HL-60 (cell line): ENCODE measurements around the gene LRRC37A3.
"Not testable (repeated sequence)": the region's sequence is repeated elsewhere in the genome, so short reads cannot be mapped to it uniquely, and the experiment has no call there.

Source experiments
- DNase-seq, 2 experiments: peaks; one replicate each; pipeline ENCODE4 v3.0.0-alpha.2; 2010 to 2020; ENCODE audit warnings: low read depth in 1 of 2, low spot score in 1 of 2
- H3K27ac ChIP-seq: fragments of 250-450 bp; sonication (Bioruptor Pico); replicated peaks from 2 replicates; pipeline ENCODE4 v1.5.1; 2020; ENCODE audit warnings: mild to moderate bottlenecking, moderate library complexity
- H3K27me3 ChIP-seq: fragments of 250-450 bp; sonication (Bioruptor Pico); 2 replicates; pipeline ENCODE4 v1.5.1; 2021; ENCODE audit warnings: mild to moderate bottlenecking, moderate library complexity; ENCODE audit not compliant: insufficient read depth, poor library complexity, severe bottlenecking
- H3K4me3 ChIP-seq: replicated peaks from 2 replicates; pipeline ENCODE4 v1.5.1; 2011; ENCODE audit warnings: mild to moderate bottlenecking, control low read depth, low read length; ENCODE audit not compliant: insufficient read depth
- GABPA ChIP-seq: IDR thresholded peaks from 2 replicates; pipeline ENCODE4 v1.6.1; 2012; ENCODE audit warnings: low read depth
- POLR2AphosphoS5 ChIP-seq: IDR thresholded peaks from 2 replicates; pipeline ENCODE4 v1.6.1; 2012; ENCODE audit warnings: low read depth
- SPI1 ChIP-seq: IDR thresholded peaks from 2 replicates; pipeline ENCODE4 v1.6.1; 2012; ENCODE audit warnings: low read depth, mild to moderate bottlenecking, borderline replicate concordance
- long read RNA-seq: library from polyadenylated mRNA; unstranded; transcript quantifications from one replicate; pipeline ENCODE4 v2.0.0, GENCODE V29; 2020
- TF ChIP-seq, protein P1 (sequence below): IDR thresholded peaks from 2 replicates; pipeline ENCODE4 v1.6.1; 2012; ENCODE audit warnings: low read depth; ENCODE audit not compliant: insufficient replicate concordance
- TF ChIP-seq, protein P2 (sequence below): IDR thresholded peaks from one replicate; pipeline ENCODE4 v1.5.1; 2011; ENCODE audit warnings: low read length, control low read depth, inconsistent platforms; ENCODE audit not compliant: insufficient read depth

Gene LRRC37A3
- long read RNA-seq, partial matches to known transcripts = 1 of 6 reads
- long read RNA-seq, other reads (novel, unspliced or antisense) = 5 of 6 reads

DNA sequence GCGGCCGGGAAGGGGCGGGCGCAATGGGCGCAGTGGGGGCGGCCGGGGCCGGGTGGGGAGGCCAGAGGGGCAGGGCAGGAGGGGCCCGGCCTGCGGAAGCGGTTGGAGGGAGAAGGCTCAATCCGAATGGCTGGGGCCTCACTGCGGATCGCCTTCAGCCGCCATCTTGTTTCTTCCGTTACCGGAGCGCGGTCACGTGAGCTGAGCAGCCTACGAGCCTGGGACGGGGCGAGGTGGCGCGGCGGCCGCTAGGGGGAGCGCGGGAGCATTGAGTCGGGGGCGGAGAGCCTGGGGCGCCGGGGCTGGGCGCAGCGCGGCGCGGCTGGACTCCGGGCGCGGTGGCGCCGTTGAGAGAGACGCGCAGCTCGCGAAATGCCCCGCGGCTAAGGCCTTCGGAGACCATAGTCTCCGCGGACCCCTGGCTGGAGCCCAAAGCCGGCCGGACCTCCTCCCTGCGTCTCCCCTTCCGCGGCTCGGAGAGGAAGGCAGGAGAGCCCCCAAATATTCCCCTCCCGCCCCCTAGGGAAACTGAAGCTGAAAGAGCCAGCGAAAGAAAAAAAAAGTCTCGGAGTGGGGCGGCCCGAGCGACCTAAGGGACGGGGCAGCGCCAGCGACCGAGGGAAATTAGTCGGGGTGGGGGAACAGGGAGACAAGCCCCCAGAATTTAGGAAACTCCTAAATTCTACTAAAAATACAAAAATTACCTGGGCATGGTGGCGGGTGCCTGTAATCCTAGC lies at the start of gene LRRC37A3:
TSS of gene LRRC37A3 (minus strand) at position 190 of the 737 bp plus-strand sequence. CDS start 22,221 bp downstream, outside the sequence.
- TF ChIP-seq POLR2AphosphoS5 = peak; percentile 77; the same call in 1 of the 2 replicates
- TF ChIP-seq, protein P1, sequence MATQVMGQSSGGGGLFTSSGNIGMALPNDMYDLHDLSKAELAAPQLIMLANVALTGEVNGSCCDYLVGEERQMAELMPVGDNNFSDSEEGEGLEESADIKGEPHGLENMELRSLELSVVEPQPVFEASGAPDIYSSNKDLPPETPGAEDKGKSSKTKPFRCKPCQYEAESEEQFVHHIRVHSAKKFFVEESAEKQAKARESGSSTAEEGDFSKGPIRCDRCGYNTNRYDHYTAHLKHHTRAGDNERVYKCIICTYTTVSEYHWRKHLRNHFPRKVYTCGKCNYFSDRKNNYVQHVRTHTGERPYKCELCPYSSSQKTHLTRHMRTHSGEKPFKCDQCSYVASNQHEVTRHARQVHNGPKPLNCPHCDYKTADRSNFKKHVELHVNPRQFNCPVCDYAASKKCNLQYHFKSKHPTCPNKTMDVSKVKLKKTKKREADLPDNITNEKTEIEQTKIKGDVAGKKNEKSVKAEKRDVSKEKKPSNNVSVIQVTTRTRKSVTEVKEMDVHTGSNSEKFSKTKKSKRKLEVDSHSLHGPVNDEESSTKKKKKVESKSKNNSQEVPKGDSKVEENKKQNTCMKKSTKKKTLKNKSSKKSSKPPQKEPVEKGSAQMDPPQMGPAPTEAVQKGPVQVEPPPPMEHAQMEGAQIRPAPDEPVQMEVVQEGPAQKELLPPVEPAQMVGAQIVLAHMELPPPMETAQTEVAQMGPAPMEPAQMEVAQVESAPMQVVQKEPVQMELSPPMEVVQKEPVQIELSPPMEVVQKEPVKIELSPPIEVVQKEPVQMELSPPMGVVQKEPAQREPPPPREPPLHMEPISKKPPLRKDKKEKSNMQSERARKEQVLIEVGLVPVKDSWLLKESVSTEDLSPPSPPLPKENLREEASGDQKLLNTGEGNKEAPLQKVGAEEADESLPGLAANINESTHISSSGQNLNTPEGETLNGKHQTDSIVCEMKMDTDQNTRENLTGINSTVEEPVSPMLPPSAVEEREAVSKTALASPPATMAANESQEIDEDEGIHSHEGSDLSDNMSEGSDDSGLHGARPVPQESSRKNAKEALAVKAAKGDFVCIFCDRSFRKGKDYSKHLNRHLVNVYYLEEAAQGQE = peak; percentile 43
- TF ChIP-seq, protein P2, sequence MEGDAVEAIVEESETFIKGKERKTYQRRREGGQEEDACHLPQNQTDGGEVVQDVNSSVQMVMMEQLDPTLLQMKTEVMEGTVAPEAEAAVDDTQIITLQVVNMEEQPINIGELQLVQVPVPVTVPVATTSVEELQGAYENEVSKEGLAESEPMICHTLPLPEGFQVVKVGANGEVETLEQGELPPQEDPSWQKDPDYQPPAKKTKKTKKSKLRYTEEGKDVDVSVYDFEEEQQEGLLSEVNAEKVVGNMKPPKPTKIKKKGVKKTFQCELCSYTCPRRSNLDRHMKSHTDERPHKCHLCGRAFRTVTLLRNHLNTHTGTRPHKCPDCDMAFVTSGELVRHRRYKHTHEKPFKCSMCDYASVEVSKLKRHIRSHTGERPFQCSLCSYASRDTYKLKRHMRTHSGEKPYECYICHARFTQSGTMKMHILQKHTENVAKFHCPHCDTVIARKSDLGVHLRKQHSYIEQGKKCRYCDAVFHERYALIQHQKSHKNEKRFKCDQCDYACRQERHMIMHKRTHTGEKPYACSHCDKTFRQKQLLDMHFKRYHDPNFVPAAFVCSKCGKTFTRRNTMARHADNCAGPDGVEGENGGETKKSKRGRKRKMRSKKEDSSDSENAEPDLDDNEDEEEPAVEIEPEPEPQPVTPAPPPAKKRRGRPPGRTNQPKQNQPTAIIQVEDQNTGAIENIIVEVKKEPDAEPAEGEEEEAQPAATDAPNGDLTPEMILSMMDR = peak; percentile 60
- peak within 1 kb of the TSS; percentile 91 for H3K27ac ChIP-seq

DNA sequence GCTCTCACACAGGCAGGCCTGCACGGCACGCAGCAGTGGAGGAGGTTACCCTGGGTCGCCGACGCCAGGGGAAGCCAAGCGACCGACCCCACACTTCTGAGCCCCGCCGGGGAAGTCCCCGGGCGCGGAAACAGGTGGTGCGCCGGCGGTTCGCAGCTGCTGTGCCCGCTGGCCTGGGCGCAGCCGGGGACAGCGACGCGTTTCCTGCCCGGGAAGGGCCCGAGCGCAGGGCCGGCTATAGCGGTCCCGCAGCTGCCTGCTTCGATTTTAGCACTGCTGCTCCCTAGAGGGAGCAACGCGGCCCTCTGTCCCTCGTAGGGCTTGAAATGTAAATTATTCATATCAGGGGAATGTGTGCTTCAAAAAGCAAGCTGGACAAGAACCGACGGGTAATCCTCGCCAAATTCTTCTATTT lies 46.6 kb upstream of the LRRC37A3 start:
- not testable (repeated sequence) for H3K27me3 ChIP-seq
- peak; percentile 84 for TF ChIP-seq POLR2AphosphoS5
- TF ChIP-seq, protein P1 = peak; percentile 32
- Histone ChIP-seq H3K27ac (peak overlapping the region; percentile 83), H3K4me3 (peak overlapping the region; percentile 41)
- DNase-seq = peak; percentile 53 to 82

More for the DNA sequence above, at the start of gene LRRC37A3:
- peak; percentile 93 to 100 for DNase-seq
- H3K27me3 ChIP-seq = not testable (repeated sequence)
- peak within 1 kb of the TSS; percentile 49 for H3K4me3 ChIP-seq

DNA sequence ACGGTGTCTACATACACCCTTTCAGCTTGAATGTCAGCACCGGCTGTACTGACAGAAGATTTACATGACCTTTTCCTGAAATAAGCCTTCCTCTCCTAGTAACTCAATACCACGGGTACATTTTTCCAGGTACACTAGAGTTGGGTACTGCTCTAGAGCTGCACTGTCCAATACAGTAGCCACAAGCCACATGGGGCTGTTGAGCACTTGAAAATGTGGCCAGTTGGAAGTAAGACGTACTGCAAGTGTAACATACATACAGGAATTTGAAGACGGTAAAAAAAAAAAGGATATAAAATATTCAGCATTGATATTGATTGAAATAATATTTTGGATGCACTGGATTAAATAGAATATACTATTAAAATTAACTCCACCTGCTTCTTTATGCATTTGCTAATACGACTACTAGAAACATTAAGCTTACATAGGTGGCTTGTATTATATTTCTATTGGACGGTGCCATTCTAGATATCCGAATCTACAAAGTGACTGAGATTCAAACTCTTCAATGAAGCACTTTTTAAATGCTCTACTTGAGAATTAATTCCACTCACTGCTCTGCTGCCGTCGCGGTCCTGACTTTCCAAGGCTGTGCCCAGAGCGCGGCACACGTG lies 46.1 kb upstream of the LRRC37A3 start:
- Histone ChIP-seq H3K4me3 (peak overlapping the region; percentile 41), H3K27ac (peak overlapping the region; percentile 83)
- DNase-seq = peak in 1 of 2 experiments; percentile 27
- H3K27me3 ChIP-seq = not testable (repeated sequence)

DNA sequence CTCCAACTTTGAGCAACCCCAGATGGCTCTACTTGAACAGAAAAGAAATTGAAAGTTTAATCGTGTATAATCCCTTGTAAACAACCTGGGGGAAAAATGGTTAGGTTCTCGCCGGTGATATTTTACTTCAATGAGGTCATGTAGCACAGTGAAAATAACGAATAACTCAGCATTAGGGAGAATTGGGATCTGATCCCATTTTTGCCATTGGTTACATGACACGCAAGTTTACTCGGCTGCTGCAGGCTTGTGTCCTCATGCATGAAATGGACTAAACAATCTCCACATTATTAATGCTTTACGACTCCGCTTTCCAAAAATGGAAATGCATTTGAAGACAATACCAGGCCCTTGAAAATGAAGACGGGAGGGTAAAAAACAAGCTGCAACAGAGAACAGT lies 45.5 kb upstream of the LRRC37A3 start:
- Histone ChIP-seq H3K4me3 (peak overlapping the region; percentile 4; the same call in 1 of the 2 replicates), H3K27me3 (no peaks in the 10 kb centered on the region), H3K27ac (0 out of 2 replicates have a peak overlapping the region, but pooled peaks have one; percentile 10)
- no peak for DNase-seq
- TF ChIP-seq, protein P1 = no peak
- TF ChIP-seq SPI1 = no peak
- TF ChIP-seq POLR2AphosphoS5 = no peak
- TF ChIP-seq GABPA = no peak
- TF ChIP-seq, protein P2 = no peak

DNA sequence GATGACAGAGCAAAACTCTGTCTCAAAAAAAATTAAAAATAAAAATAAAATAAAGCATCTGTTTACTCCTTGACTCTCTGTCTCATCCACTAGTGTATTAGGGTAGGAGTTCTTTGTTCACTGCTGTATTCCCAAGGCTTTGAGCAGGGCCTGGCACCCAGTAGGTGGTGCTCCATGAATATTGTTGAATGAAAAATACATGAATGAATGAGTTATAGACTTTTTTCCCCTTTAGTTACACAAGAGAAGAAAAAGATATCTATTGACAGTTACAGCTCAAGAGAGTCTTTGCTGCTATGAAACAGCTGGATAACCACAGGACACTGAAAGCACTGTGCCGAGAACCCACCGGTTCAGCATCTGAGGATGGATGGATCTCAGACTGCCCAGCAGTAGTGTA lies 44.5 kb upstream of the LRRC37A3 start:
- H3K27ac ChIP-seq, H3K4me3 ChIP-seq, H3K27me3 ChIP-seq, DNase-seq: not testable (repeated sequence)
